GM12892 (cell line): ENCODE measurements around the gene GPR180.

Experiments used
- DNase-seq: peaks from one replicate; pipeline ENCODE4 v3.0.0; 2011; ENCODE audit not compliant: insufficient read length
- FAIRE-seq: peaks from 2 replicates; lab custom pipeline; 2011; peaks lifted over from hg19 to GRCh38; lab: Jason Lieb, UNC
- POLR2A ChIP-seq: IDR thresholded peaks from 2 replicates; pipeline ENCODE4 v1.6.1; 2011; ENCODE audit warnings: low read depth, low read length, control low read depth
- POLR2AphosphoS5 ChIP-seq: IDR thresholded peaks from 2 replicates; pipeline ENCODE4 v1.6.1; 2011; ENCODE audit warnings: low read depth, low read length, control low read depth
- TAF1 ChIP-seq: IDR thresholded peaks from 2 replicates; pipeline ENCODE4 v1.6.1; 2011; ENCODE audit warnings: low read depth, mild to moderate bottlenecking, control low read depth, low read length, borderline replicate concordance

Gene GPR180

DNA sequence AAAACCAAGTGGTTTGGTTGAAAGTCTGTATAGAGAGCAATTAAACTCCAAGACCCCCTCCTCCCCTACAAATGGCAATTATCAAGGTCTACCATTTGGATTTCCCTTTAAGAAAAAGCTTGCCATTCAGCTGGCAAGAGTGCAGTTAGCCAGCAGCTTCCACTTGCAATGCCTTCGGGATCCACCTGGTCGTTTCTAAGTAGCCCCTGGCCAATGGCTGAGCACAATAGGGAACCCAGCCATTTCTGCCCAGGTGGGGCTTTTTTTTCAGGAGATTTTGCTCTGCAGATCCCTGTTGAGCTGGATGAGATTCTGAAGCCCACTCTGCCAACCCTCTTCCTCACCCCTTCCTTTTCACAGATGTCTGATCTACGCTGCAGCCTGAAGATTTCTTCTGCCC is 32.0 kb upstream of the GPR180 start:
- DNase-seq (no peak), FAIRE-seq (no peak)
- TF ChIP-seq POLR2A (no peak), POLR2AphosphoS5 (no peak), TAF1 (no peak)

- DNase-seq: no peak
- no peak for FAIRE-seq
- TF ChIP-seq TAF1 (no peak), POLR2AphosphoS5 (no peak)
Observed at GRCh38 chr13:94579063-94579462, 22.6 kb upstream of the GPR180 start.

DNA sequence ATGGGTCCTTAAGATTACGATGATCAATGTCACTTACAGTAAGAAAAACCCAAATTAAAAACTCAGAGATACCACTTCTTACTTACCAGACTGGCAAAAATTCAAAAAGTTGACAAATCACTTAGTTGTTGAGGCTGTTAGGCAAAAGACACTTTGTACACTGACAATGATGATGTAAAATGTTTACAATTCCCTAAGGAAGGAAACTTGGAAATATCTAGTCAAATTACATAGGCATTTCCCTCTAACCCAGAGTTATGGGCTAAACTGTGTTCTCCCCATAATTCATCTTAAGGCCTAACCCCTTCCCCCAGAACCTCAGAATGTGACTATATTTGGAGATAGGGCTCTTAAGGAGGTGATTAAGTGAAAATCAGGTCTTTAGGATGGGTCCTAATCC is 17.7 kb upstream of the GPR180 start:
- no peak for FAIRE-seq
- no peak for TF ChIP-seq POLR2AphosphoS5
- TF ChIP-seq POLR2A: no peak
- no peak for TF ChIP-seq TAF1
- no peak for DNase-seq

DNA sequence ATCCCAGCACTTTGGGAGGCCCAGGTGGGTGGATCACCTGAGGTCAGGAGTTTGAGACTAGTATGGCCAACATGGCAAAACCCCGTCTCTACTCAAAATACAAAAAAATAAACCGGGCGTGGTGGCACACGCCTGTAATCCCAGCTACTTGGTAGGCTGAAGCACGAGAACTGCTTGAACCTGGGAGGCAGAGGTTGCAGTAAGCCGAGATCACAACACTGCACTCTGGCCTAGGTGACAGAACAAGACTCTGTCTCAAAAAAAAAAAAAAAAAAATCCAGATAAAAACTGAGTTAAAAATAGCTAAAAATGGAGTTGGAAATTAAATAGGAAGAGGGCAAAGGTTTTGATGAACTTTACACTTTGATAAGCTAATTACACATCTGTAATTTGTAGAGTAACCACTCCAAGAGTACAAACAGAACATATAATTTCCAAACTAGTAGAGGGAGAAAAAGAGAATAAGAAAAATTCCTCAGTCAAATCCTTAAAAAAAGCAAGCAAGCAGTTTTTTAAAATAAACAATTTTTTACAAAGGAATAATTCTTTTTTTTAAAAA is 16.0 kb upstream of the GPR180 start:
- TF ChIP-seq TAF1 (no peak), POLR2A (no peak), POLR2AphosphoS5 (no peak)
- DNase-seq: no peak
- FAIRE-seq: no peak

DNA sequence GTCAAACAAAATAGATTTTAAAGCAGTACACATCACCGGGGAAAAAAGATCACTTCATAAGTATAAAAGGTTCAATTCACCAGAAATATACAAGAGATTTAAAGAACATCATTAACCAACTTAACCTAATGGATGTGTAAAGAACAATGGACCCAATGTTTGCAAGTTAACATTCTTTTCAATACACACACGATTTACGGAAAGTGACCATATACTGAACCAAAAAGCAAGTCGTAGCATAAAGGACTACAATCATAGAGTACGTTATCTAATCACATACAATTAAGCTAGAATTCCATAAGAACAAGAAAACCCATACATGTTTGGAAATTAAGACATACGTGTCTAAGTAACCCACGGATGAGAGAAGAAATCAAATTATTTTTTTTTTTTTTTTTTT is 15.3 kb upstream of the GPR180 start:
- FAIRE-seq (no peak), DNase-seq (no peak)
- TF ChIP-seq POLR2AphosphoS5: no peak
- TF ChIP-seq TAF1: no peak
- TF ChIP-seq POLR2A: no peak

- TF ChIP-seq POLR2AphosphoS5: no peak
- no peak for TF ChIP-seq TAF1
- TF ChIP-seq POLR2A: no peak
- FAIRE-seq: no peak
- DNase-seq: no peak
Observed at GRCh38 chr13:94588541-94588940, 13.1 kb upstream of the GPR180 start.

DNA sequence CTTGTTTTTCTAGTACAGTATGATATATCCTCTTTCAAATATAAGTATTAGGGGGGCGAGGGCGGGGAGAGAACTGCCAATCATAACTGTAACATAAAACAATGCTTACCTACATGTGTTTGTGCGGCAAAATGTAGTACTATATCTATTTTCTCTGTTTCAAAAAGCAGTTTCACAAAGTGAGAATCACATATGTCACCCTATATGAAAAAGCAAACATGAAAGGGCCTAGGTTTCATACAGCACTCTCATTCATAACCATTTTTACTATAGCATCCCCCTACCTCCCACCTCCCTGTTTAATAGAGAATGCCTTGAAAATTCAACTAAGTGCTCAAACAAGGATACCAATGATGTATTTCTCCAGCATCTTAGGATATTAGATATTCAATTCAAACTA is 10.9 kb upstream of the GPR180 start:
- FAIRE-seq: no peak
- no peak for DNase-seq
- TF ChIP-seq POLR2A (no peak), POLR2AphosphoS5 (no peak), TAF1 (no peak)

- FAIRE-seq: peak; percentile 60
- TF ChIP-seq TAF1: no peak
- TF ChIP-seq POLR2AphosphoS5: no peak
- TF ChIP-seq POLR2A: no peak
- peak; percentile 17 for DNase-seq
Observed at GRCh38 chr13:94595001-94595949, 6.4 kb upstream of the GPR180 start.

GRCh38 chr13:94595950-94596574 is 5.6 kb upstream of the GPR180 start, which contains the start of gene TGDS:
Gene TGDS (minus strand): TSS chr13:94596152. CDS start chr13:94596136, 16 bp downstream.
- FAIRE-seq: peak; percentile 96
- peak; percentile 99 for TF ChIP-seq POLR2A
- TF ChIP-seq POLR2AphosphoS5: peak; percentile 97
- TF ChIP-seq TAF1: peak; percentile 96
- DNase-seq: peak; percentile 77

GRCh38 chr13:94596575-94596971 is 5.1 kb upstream of the GPR180 start:
- DNase-seq: no peak
- TF ChIP-seq POLR2A (no peak), TAF1 (no peak), POLR2AphosphoS5 (no peak)
- FAIRE-seq: no peak

DNA sequence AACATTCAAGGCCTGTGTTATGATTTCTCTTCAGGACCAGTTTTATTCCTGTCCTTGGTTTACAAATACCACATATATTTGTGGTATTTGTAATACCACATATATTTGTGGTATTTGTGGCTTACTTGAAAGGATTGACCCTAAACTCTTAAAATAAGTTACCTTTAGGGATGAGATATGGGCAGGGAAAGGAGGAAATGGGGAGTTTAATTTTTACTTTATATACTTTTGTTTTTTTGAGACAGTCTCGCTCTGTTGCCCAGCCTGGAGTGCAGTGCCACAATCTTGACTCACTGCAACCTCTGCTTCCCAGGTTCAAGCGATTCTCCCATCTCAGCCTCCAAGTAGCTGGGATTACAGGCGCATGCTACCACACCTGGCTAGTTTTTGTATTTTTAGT is 3.4 kb upstream of the GPR180 start:
- DNase-seq (no peak), FAIRE-seq (no peak)
- TF ChIP-seq TAF1 (no peak), POLR2AphosphoS5 (no peak), POLR2A (no peak)
